Measurements from ENCODE around the gene HDHD3. TPM values are rescaled to one million over a fixed set of nuclear protein-coding genes. Genes with fewer than 3 reads are reported as not detected.
"Not testable (repeated sequence)": the region's sequence is repeated elsewhere in the genome, so short reads cannot be mapped to it uniquely, and the experiment has no call there.

HDHD3 gene
- polyA plus RNA-seq, 3 donors = 8.3 to 12.0 (median 9.2) TPM

DNA sequence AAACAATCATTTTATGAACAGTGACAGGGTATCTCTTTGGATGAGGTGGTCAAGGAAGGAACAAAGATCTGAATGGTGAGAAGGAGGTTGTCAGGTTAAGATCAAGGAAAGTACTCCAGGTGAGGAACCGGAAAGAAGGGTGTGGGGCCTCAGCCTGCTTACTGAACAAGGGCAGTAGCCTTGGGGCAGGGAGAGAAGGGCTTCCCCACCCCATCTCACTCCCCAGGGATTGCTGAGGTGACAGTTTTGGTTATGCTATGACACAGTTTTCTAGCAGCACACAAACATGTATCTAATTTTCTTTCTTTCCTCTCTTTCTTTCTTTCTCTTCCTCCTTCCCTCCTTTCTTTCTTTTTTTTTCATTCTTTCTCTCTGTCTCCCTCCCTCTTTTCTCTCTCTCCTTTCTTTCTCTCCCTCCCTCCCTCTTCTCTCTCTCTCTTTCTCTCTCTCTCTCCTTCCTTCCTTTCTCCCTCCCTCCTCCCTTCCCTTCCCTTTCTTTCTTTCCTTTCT, 4.1 kb upstream of the HDHD3 start:
- no peaks in the 10 kb centered on the region for H3K36me3 ChIP-seq (replicated peaks in 1 of 2; ENCODE audit: control insufficient read depth in 1 of 2, insufficient read depth in 2 of 2, low read length in 2 of 2)
- WGBS (ENCODE audit: insufficient coverage) = no CpG with 5 or more reads among the region's 1 CpG
- H3K4me2 ChIP-seq (replicated peaks; ENCODE audit: extremely low read depth, low read length, poor library complexity, severe bottlenecking) = no peak overlapping the region
- peaks cover 0 to 3% (median 2%) of the 10 kb centered on the region in 3 donors for H3K27me3 Mint-ChIP-seq (ENCODE audit: low read depth in 3 of 3)
- no peak overlapping the region for H3K4me3 ChIP-seq (replicated peaks in 1 of 3; ENCODE audit: low read depth in 2 of 3, low read length in 3 of 3)
- intact Hi-C loops (cut with micrococcal nuclease) = no loop called here
- peaks cover 9 to 20% of the 10 kb centered on the region in 2 donors for H3K4me1 ChIP-seq (ENCODE audit: control insufficient read depth in 1 of 2, insufficient read depth in 2 of 2, low read length in 2 of 2)
- H2AFZ ChIP-seq (ENCODE audit: insufficient read depth, low read depth, low read length, poor library complexity, severe bottlenecking) = no peak overlapping the region
- TF ChIP-seq, protein P1, sequence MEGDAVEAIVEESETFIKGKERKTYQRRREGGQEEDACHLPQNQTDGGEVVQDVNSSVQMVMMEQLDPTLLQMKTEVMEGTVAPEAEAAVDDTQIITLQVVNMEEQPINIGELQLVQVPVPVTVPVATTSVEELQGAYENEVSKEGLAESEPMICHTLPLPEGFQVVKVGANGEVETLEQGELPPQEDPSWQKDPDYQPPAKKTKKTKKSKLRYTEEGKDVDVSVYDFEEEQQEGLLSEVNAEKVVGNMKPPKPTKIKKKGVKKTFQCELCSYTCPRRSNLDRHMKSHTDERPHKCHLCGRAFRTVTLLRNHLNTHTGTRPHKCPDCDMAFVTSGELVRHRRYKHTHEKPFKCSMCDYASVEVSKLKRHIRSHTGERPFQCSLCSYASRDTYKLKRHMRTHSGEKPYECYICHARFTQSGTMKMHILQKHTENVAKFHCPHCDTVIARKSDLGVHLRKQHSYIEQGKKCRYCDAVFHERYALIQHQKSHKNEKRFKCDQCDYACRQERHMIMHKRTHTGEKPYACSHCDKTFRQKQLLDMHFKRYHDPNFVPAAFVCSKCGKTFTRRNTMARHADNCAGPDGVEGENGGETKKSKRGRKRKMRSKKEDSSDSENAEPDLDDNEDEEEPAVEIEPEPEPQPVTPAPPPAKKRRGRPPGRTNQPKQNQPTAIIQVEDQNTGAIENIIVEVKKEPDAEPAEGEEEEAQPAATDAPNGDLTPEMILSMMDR (IDR thresholded peaks at IDR 0.05) = no peak
- H4K20me1 ChIP-seq (ENCODE audit: insufficient read depth, low read length) = no peaks in the 10 kb centered on the region
- H3K9me3 Mint-ChIP-seq = no peaks in the 10 kb centered on the region
- no peak overlapping the region for H3K27ac ChIP-seq (ENCODE audit: low read depth in 1 of 2, low read length in 2 of 2)
- no peak overlapping the region for H3K27ac Mint-ChIP-seq
- no peak overlapping the region for H3K4me3 Mint-ChIP-seq
- H3K36me3 Mint-ChIP-seq = peaks cover 5 to 19% of the 10 kb centered on the region in 2 donors
- no peak overlapping the region for H3K9ac ChIP-seq (ENCODE audit: insufficient read depth, low read length, poor library complexity, severe bottlenecking)
- H3K9me3 ChIP-seq (replicated peaks in 1 of 2; ENCODE audit: control insufficient read depth in 1 of 2, insufficient read depth in 1 of 2, low read length in 2 of 2) = no peaks in the 10 kb centered on the region
- H3K27me3 ChIP-seq (ENCODE audit: control insufficient read depth in 2 of 2, insufficient read depth in 2 of 2, low read length in 2 of 2) = no peaks in the 10 kb centered on the region
- no peaks in the 10 kb centered on the region for H3K79me2 ChIP-seq (ENCODE audit: insufficient read depth, low read length)
- H3K4me1 Mint-ChIP-seq = peaks cover 21% of the 10 kb centered on the region
- no peak for DNase-seq

DNA sequence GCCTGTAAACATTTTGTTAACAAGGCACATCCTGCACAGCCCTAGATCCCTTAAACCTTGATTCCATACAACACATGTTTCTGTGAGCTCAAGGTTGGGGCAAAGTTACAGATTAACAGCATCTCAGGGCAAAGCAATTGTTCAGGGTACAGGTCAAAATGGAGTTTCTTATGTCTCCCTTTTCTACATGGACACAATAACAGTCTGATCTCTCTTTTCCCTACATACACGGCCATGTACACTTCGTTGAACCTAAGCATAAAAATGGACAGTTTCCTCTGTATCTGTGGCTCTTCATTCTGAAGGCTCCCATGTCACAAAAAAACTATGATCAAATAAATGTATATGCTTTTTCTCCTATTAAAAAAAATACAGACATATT, 3.0 kb upstream of the HDHD3 start:
- H3K4me2 ChIP-seq (replicated peaks; ENCODE audit: extremely low read depth, low read length, poor library complexity, severe bottlenecking); H4K20me1 ChIP-seq (ENCODE audit: insufficient read depth, low read length); H2AFZ ChIP-seq (ENCODE audit: insufficient read depth, low read depth, low read length, poor library complexity, severe bottlenecking); H3K36me3 ChIP-seq (replicated peaks in 1 of 2; ENCODE audit: control insufficient read depth in 1 of 2, insufficient read depth in 2 of 2, low read length in 2 of 2); H3K27me3 Mint-ChIP-seq (ENCODE audit: low read depth in 3 of 3); H3K9ac ChIP-seq (ENCODE audit: insufficient read depth, low read length, poor library complexity, severe bottlenecking); H3K79me2 ChIP-seq (ENCODE audit: insufficient read depth, low read length); H3K4me3 ChIP-seq (replicated peaks in 1 of 3; ENCODE audit: low read depth in 2 of 3, low read length in 3 of 3); H3K9me3 ChIP-seq (replicated peaks in 1 of 2; ENCODE audit: control insufficient read depth in 1 of 2, insufficient read depth in 1 of 2, low read length in 2 of 2); H3K27me3 ChIP-seq (ENCODE audit: control insufficient read depth in 2 of 2, insufficient read depth in 2 of 2, low read length in 2 of 2); H3K27ac Mint-ChIP-seq; H3K4me3 Mint-ChIP-seq; H3K27ac ChIP-seq (ENCODE audit: low read depth in 1 of 2, low read length in 2 of 2); intact Hi-C loops (cut with micrococcal nuclease); H3K9me3 Mint-ChIP-seq; DNase-seq: not testable (repeated sequence)
- peaks cover 11 to 15% of the 10 kb centered on the region in 2 donors for H3K4me1 ChIP-seq (ENCODE audit: control insufficient read depth in 1 of 2, insufficient read depth in 2 of 2, low read length in 2 of 2)
- Mint-ChIP-seq H3K36me3 (peaks cover 0 to 11% of the 10 kb centered on the region in 2 donors), H3K4me1 (peaks cover 25% of the 10 kb centered on the region)
- 100% methylated on average over 2 of the region's 2 CpGs for WGBS (ENCODE audit: insufficient coverage)

DNA sequence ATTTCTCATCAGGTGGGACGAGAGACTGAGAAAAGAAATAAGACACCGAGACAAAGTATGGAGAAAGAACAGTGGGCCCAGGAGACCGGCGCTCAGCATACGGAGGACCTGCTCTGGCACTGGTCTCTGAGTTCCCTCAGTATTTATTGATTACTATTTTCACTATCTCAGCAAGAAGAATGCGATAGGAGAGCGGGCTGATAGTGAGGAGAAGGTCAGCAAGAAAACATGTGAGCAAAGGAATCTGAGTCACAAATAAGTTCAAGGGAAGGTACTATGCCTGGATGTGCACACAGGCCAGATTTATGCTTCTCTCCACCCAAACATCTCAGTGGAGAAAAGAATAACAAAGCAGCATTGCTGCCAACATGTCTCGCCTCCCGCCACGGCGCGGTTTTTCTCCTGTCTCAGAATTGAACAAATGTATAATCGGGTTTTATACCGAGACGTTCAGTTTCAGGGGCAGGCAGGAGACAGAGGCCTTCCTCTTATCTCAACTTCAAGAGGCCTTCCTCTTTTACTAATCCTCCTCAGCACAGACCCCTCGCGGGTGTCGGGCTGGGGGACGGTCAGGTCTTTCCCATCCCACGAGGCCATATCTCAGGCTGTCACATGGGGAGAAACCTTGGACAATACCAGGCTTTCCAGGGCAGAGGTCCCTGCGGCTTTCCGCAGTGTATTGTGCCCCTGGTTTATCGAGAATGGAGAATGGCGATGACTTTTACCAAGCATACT, 2.5 kb upstream of the HDHD3 start:
- 23% methylated on average over 10 of the region's 24 CpGs for WGBS (ENCODE audit: insufficient coverage)
- H3K4me3 Mint-ChIP-seq; H3K4me2 ChIP-seq (replicated peaks; ENCODE audit: extremely low read depth, low read length, poor library complexity, severe bottlenecking); H3K4me3 ChIP-seq (replicated peaks in 1 of 3; ENCODE audit: low read depth in 2 of 3, low read length in 3 of 3); H3K27me3 ChIP-seq (ENCODE audit: control insufficient read depth in 2 of 2, insufficient read depth in 2 of 2, low read length in 2 of 2); H2AFZ ChIP-seq (ENCODE audit: insufficient read depth, low read depth, low read length, poor library complexity, severe bottlenecking); H3K9me3 Mint-ChIP-seq; H3K79me2 ChIP-seq (ENCODE audit: insufficient read depth, low read length); H3K9ac ChIP-seq (ENCODE audit: insufficient read depth, low read length, poor library complexity, severe bottlenecking); H3K36me3 ChIP-seq (replicated peaks in 1 of 2; ENCODE audit: control insufficient read depth in 1 of 2, insufficient read depth in 2 of 2, low read length in 2 of 2); H3K36me3 Mint-ChIP-seq; H3K27ac ChIP-seq (ENCODE audit: low read depth in 1 of 2, low read length in 2 of 2); H4K20me1 ChIP-seq (ENCODE audit: insufficient read depth, low read length); H3K9me3 ChIP-seq (replicated peaks in 1 of 2; ENCODE audit: control insufficient read depth in 1 of 2, insufficient read depth in 1 of 2, low read length in 2 of 2); DNase-seq; H3K27me3 Mint-ChIP-seq (ENCODE audit: low read depth in 3 of 3); intact Hi-C loops (cut with micrococcal nuclease): not testable (repeated sequence)
- H3K4me1 ChIP-seq (ENCODE audit: control insufficient read depth in 1 of 2, insufficient read depth in 2 of 2, low read length in 2 of 2) = peaks cover 9 to 11% of the 10 kb centered on the region in 2 donors
- peaks cover 20% of the 10 kb centered on the region for H3K4me1 Mint-ChIP-seq
- peak overlapping the region in 1 of 7 donors; percentile 64 for H3K27ac Mint-ChIP-seq

All from CD14-positive monocyte (primary cell).